ENCODE measurements around the gene ARF3. TPM values are rescaled to one million over a fixed set of nuclear protein-coding genes. Genes with fewer than 3 reads are reported as not detected.

ARF3 gene
- polyA plus RNA-seq, 1 donor (not counting 4 experiments of a cell fraction or from before 2014, with no cell fraction given) = 236 TPM

DNA sequence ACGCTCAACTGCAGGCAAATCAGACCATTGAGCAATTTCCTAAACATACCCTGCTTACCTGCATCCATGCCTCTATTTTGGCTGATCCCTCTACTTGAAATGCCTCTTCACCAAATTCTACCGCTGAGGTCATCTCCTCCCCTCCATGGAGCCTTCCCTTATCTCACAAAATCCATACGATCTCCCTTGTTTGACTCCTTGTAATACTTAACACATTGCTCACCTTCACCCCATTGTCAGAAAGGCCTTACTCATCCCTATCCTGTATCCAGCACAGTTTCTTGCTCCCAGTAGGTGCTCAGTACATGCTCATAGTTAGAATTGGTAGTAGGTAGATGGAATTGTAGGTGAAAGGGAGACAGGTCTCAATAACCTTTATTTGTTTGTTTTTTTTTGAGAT, 36.5 kb upstream of the ARF3 start:
- no peak for DNase-seq (ENCODE audit: low read depth, low spot score)
- Histone ChIP-seq H3K9ac (ENCODE audit: control insufficient read depth, extremely low read depth, insufficient read depth, low read length) (no peak overlapping the region), H2AFZ (ENCODE audit: control insufficient read depth, low read length) (no peak overlapping the region), H3K9me1 (ENCODE audit: control insufficient read depth, extremely low read depth, insufficient read depth, low read length) (no peaks in the 10 kb centered on the region), H3K36me3 (ENCODE audit: control insufficient read depth in 2 of 2, extremely low read depth in 1 of 2, insufficient read depth in 2 of 2, low read length in 2 of 2) (no peaks in the 10 kb centered on the region), H3K4me2 (ENCODE audit: control insufficient read depth, extremely low read depth, insufficient read depth, low read depth, low read length) (no peak overlapping the region), H3K79me2 (ENCODE audit: control insufficient read depth, insufficient read depth, low read length) (no peaks in the 10 kb centered on the region), H3K4me3 (ENCODE audit: control insufficient read depth in 2 of 3, extremely low read depth in 1 of 3, insufficient read depth in 2 of 3, low read depth in 1 of 3, low read length in 3 of 3) (no peak overlapping the region), H3K9me3 (ENCODE audit: control insufficient read depth, low read depth, low read length) (no peaks in the 10 kb centered on the region), H3K27ac (ENCODE audit: control insufficient read depth, insufficient read depth, low read length) (no peak overlapping the region), H4K20me1 (ENCODE audit: control insufficient read depth, extremely low read depth, insufficient read depth, low read length) (no peaks in the 10 kb centered on the region), H3K4me1 (ENCODE audit: control insufficient read depth, extremely low read depth, insufficient read depth, low read length) (peaks cover 5% of the 10 kb centered on the region), H3K27me3 (ENCODE audit: control insufficient read depth, extremely low read depth, insufficient read depth, low read length) (peaks cover 26% of the 10 kb centered on the region)
- dilution Hi-C loops (cut with MboI; ENCODE audit: extremely low pct_ligation_motif_present, low sequenced_read_pairs) = no loop called here
- TF ChIP-seq EZH2 (IDR thresholded peaks at IDR 0.05; ENCODE audit: low read length) = no peak
- TF ChIP-seq, protein P1, sequence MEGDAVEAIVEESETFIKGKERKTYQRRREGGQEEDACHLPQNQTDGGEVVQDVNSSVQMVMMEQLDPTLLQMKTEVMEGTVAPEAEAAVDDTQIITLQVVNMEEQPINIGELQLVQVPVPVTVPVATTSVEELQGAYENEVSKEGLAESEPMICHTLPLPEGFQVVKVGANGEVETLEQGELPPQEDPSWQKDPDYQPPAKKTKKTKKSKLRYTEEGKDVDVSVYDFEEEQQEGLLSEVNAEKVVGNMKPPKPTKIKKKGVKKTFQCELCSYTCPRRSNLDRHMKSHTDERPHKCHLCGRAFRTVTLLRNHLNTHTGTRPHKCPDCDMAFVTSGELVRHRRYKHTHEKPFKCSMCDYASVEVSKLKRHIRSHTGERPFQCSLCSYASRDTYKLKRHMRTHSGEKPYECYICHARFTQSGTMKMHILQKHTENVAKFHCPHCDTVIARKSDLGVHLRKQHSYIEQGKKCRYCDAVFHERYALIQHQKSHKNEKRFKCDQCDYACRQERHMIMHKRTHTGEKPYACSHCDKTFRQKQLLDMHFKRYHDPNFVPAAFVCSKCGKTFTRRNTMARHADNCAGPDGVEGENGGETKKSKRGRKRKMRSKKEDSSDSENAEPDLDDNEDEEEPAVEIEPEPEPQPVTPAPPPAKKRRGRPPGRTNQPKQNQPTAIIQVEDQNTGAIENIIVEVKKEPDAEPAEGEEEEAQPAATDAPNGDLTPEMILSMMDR (optimal IDR thresholded peaks at IDR 0.05 in 1 of 3, IDR thresholded peaks at IDR 0.05 in 1 of 3, conservative IDR thresholded peaks at IDR 0.05 in 1 of 3; ENCODE audit: extremely low read depth in 1 of 3, insufficient read depth in 2 of 3, low read length in 3 of 3) = no peak
- peak; percentile 71 for FAIRE-seq

DNA sequence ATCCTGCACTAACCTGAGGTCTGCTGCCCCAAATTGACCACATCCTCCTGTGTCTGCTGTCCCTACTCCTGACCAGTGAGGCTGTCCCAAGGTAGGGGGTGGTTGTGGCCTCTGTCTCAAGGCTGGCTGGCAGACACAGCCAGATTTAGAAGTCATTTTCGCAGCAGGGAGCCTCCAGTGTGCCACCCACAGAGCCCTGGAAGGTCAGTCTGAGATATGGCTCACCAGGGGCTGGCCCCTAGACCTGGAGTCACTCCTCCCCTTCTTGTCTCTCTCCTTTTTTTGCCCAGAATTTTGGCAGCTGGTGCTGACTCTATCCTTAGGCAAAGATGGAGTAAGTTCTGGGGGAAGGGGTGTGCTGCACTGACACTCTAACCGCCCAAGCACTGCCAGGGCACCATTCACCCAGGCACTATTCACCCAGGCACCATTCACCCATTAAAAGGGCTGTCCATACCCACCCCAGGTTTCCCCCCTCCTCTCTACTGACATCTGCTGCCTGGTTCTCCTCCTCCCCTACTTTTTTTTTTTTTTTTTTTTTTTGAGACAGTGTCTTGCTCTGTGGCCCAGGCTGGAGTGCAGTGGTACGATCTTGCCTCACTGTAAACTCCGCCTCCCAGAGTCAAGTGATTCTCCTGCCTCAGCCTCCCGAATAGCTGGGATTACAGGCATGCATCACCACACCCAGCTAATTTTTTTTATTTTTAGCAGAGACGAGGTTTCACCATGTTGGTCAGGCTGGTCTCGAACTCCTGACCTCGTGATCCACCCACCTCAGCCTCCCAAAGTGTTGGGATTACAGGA, 34.2 kb upstream of the ARF3 start:
- Histone ChIP-seq H3K9me1 (ENCODE audit: control insufficient read depth, extremely low read depth, insufficient read depth, low read length) (no peaks in the 10 kb centered on the region), H3K9me3 (ENCODE audit: control insufficient read depth, low read depth, low read length) (no peaks in the 10 kb centered on the region), H3K9ac (ENCODE audit: control insufficient read depth, extremely low read depth, insufficient read depth, low read length) (no peak overlapping the region), H3K4me3 (ENCODE audit: control insufficient read depth in 2 of 3, extremely low read depth in 1 of 3, insufficient read depth in 2 of 3, low read depth in 1 of 3, low read length in 3 of 3) (no peak overlapping the region), H3K36me3 (ENCODE audit: control insufficient read depth in 2 of 2, extremely low read depth in 1 of 2, insufficient read depth in 2 of 2, low read length in 2 of 2) (no peaks in the 10 kb centered on the region), H2AFZ (ENCODE audit: control insufficient read depth, low read length) (no peak overlapping the region), H3K27ac (ENCODE audit: control insufficient read depth, insufficient read depth, low read length) (no peak overlapping the region), H4K20me1 (ENCODE audit: control insufficient read depth, extremely low read depth, insufficient read depth, low read length) (no peaks in the 10 kb centered on the region), H3K4me2 (ENCODE audit: control insufficient read depth, extremely low read depth, insufficient read depth, low read depth, low read length) (no peak overlapping the region), H3K4me1 (ENCODE audit: control insufficient read depth, extremely low read depth, insufficient read depth, low read length) (no peaks in the 10 kb centered on the region), H3K27me3 (ENCODE audit: control insufficient read depth, extremely low read depth, insufficient read depth, low read length) (peaks cover 5% of the 10 kb centered on the region), H3K79me2 (ENCODE audit: control insufficient read depth, insufficient read depth, low read length) (no peaks in the 10 kb centered on the region)
- FAIRE-seq = no peak
- dilution Hi-C loops (cut with MboI; ENCODE audit: extremely low pct_ligation_motif_present, low sequenced_read_pairs) = no loop called here
- TF ChIP-seq EZH2 (IDR thresholded peaks at IDR 0.05; ENCODE audit: low read length) = no peak
- TF ChIP-seq, protein P1 (optimal IDR thresholded peaks at IDR 0.05 in 1 of 3, IDR thresholded peaks at IDR 0.05 in 1 of 3, conservative IDR thresholded peaks at IDR 0.05 in 1 of 3; ENCODE audit: extremely low read depth in 1 of 3, insufficient read depth in 2 of 3, low read length in 3 of 3) = no peak
- no peak for DNase-seq (ENCODE audit: low read depth, low spot score)
